Omental fat pad (tissue), 4 donors: ENCODE measurements around the gene TYRO3. TPM values are rescaled to one million over a fixed set of nuclear protein-coding genes. Genes with fewer than 3 reads are reported as not detected.

Source experiments
- ATAC-seq: fragments of 150-250 bp; one replicate; pipeline ENCODE4 v1.9.1; 2016; ENCODE audit warnings: mild to moderate bottlenecking, moderate library complexity; ENCODE audit not compliant: low FRiP score
- DNase-seq: peaks from one replicate; pipeline ENCODE4 v3.0.0-alpha.2; 2019; ENCODE audit warnings: low spot score
- total RNA-seq, 4 donors: library from RNA; depleted of rRNA; stranded (reverse); fragments of >200 nt; gene quantifications; one replicate each; pipeline ENCODE4 v1.1.0, GENCODE V29; 2016
- TF ChIP-seq, protein P1 (sequence below), 3 donors: fragments of 450-650 bp; IDR thresholded peaks; one replicate each; pipeline ENCODE4 v1.5.1; 2016 to 2017; ENCODE audit warnings: antibody characterized with exemption in 3 of 3, mild to moderate bottlenecking in 3 of 3, moderate library complexity in 2 of 3

Gene TYRO3
- total RNA-seq, 4 donors from 2014 or later = 13.4 to 59.9 (median 40.6) TPM

DNA sequence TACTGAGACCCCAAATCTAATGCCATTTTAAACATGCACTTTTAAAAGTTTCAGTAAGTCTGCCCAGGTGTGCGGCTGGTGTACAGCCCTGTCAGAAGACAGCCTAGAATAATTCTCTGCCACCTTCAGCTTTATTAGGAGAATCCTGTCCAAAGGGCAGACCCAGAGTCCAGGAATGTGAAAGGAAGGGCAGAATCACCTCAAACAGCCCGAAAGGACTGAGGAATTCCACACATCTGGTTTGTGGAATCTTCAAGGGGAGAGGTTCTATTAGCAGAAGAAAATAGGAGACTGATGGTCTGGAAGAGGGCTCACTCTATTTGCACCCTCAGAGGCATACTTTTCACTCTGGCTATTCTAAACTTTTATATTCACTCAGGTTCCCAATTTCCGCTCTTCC lies 46.6 kb downstream of the TYRO3 start:
- no peak for DNase-seq
- TF ChIP-seq, protein P1, sequence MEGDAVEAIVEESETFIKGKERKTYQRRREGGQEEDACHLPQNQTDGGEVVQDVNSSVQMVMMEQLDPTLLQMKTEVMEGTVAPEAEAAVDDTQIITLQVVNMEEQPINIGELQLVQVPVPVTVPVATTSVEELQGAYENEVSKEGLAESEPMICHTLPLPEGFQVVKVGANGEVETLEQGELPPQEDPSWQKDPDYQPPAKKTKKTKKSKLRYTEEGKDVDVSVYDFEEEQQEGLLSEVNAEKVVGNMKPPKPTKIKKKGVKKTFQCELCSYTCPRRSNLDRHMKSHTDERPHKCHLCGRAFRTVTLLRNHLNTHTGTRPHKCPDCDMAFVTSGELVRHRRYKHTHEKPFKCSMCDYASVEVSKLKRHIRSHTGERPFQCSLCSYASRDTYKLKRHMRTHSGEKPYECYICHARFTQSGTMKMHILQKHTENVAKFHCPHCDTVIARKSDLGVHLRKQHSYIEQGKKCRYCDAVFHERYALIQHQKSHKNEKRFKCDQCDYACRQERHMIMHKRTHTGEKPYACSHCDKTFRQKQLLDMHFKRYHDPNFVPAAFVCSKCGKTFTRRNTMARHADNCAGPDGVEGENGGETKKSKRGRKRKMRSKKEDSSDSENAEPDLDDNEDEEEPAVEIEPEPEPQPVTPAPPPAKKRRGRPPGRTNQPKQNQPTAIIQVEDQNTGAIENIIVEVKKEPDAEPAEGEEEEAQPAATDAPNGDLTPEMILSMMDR (IDR thresholded peaks at IDR 0.05) = no peak
- no peak for ATAC-seq

DNA sequence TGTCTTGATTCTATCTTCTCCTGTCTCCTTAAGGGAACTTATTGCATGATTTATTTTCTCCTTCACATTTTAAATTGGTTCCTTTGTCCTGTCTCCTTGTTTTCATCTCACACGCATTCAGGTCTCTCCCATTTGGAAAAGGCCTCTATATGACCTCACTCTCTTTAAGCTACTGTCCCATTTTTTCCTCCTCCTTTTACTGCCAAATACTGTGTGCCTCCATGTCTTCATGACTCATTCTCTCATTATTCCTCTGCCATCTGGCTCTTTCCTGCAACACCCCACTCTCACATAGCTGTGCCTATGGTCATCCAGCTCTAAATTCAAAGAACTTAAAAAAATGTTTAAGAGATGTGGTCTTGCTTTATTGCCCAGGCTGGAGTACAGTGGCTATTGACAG lies 48.0 kb downstream of the TYRO3 start:
- TF ChIP-seq, protein P1 (IDR thresholded peaks at IDR 0.05) = no peak
- DNase-seq = no peak

DNA sequence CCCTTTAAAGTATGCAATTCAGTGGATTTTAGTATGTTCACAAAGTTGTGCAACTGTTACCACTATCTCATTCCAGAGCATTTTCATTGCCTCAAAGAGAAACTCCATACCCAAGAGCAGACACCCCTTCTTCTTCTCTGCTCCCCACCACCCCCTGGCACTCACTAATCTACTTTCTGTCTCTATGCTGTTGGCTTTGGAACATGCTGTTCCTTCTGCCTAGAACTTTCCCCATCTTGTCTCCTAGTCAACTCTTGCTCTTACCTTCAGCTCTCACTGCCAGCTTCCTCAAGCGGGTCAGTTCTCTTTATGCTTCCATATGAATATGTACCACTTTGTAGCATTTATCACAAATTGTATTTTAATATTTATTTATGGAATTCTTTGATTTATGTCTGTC lies 50.1 kb downstream of the TYRO3 start:
- no peak for ATAC-seq
- DNase-seq = no peak
- TF ChIP-seq, protein P1 (IDR thresholded peaks at IDR 0.05) = no peak

More for the DNA sequence above, 48.0 kb downstream of the TYRO3 start:
- peak; percentile 72 for ATAC-seq

DNA sequence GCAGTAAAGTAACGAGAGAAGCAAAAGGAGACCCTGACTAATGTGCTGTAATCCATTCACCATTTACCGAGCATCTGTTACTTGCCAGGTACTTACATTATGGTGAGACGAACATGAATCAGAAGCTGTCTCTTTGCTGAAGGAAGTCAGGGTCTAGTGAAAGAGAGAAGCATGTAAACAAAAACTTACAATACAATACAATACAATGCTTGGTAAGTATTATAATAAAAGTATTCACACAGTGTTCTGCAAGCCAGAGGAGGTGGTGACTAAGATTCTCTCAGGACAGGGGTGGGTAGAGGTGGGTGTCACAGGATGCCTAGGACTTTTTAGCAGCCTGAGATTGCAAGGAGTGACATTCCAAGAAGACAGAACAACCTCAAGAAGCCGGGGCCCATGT lies 51.0 kb downstream of the TYRO3 start:
- TF ChIP-seq, protein P1 (IDR thresholded peaks at IDR 0.05) = no peak

DNA sequence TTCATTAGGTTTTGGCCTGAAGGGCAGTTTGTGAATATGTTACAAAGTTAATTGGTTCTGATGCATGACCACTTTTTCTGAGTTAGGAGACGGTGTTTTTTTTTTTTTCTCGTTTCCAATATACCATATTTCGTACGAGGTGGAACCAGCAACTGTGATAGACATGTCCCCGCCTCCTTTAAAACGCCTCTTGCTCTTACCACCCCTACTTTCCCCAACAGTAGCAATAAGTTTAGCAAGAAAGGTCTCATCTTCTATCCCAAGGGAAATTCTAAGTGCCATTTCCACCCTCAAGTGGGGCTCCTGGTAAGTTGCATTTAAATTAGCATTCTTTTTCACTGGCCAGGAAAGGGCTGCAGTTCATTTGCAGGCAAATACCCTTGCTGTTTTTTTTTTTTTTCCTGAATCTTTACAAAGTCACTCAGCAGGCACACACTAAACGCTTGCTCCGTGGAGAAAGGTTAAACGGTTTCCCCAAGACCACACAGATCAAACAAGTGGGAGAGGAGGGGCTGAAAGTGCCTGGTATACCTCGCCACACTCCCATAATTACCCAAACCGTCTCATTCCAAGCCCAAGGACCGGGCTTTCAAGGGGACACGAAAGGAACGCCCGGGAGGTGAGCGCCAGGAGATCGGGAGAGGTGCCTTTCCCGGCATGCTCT lies 61.7 kb downstream of the TYRO3 start:
- TF ChIP-seq, protein P1 (IDR thresholded peaks at IDR 0.05) = no peak
- ATAC-seq = no peak
- DNase-seq = no peak

More for the DNA sequence above, 51.0 kb downstream of the TYRO3 start:
- ATAC-seq (no peak), DNase-seq (no peak)

DNA sequence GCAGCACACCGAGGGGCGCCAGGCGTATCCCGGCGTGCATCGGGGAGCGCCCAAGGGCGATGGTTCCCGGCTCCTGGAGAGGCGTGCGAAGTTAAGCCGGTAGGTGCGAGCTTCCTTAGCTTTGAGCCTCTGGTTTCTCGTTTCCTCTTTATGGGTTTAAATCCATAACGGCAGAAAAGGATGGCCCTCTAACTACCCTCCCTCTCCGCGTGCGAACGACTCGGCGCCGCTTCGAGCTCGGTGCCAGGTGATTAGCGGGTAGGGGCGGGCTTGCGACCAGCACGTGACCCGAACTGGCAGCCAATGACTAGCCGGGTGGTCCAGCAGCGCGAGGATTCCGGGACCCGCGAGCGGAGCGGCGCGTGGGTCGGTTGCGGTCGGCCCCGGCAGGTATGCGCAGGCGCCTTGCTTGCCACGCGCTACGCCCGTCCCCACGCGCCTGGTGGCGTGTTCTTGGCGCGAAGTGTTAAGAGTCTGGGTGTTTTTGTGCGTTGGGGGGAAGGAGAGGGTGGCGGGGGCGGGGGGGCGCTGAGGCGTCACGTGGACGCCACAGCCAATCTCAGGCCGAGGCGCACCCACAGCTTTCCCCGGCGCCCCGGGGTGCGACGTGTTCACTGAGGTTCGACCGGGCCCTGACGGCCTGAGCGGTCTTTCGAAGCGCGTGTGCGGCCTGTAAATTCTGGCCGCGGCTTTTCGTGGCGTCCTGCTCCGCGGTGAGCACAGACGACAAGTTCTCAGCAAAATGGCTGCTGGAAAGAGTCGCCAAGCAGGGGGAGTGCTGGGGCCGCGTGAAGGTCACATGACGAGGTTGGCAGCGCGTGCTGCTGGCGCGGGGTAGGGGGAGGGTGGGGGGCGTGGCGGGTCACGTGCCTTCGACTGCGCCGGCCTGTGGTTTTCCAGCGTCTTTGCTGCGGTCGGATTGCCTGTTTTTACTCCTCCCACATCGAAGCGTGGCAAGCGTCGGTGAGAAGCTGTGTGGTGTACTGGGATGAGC lies 62.5 kb downstream of the TYRO3 start:
- ATAC-seq (peak; percentile 89), DNase-seq (peak; percentile 51)
- TF ChIP-seq, protein P1 (IDR thresholded peaks at IDR 0.05) = no peak
